GM19324 (cell line): ENCODE measurements around the gene GDPGP1.
"Not testable (repeated sequence)": the region's sequence is repeated elsewhere in the genome, so short reads cannot be mapped to it uniquely, and the experiment has no call there.

ENCODE experiments used
- ATAC-seq: cut with Tn5 transposase; IDR thresholded peaks from one replicate; pipeline ENCODE4 v1.9.1; 2021; ENCODE audit warnings: mild to moderate bottlenecking, moderate library complexity; ENCODE audit not compliant: unreplicated experiment, low FRiP score

GDPGP1 gene

GRCh38 chr15:90257776-90258175, 23.8 kb downstream of the GDPGP1 start:
- no peak for ATAC-seq

- ATAC-seq = no peak
Measured at GRCh38 chr15:90259524-90259923, 25.5 kb downstream of the GDPGP1 start.

DNA sequence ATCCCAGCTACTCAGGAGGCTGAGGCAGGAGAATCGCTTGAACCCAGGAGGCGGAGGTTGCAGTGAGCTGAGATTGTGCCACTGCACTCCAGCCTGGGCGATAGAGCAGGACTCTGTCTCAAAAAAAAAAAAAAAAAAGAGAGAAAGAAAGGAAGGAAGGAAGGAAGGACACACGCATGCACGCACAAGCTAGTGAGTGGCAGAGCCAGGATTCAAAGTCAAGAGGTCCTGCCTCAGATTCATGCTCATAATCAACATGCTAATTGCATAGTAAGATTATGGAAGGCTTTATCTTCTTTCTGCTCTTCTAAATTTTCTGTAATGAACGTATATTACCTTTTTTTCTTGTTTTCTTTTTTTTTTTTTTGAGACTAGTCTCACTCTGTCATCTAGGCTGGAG, 26.7 kb downstream of the GDPGP1 start:
- ATAC-seq = not testable (repeated sequence)

DNA sequence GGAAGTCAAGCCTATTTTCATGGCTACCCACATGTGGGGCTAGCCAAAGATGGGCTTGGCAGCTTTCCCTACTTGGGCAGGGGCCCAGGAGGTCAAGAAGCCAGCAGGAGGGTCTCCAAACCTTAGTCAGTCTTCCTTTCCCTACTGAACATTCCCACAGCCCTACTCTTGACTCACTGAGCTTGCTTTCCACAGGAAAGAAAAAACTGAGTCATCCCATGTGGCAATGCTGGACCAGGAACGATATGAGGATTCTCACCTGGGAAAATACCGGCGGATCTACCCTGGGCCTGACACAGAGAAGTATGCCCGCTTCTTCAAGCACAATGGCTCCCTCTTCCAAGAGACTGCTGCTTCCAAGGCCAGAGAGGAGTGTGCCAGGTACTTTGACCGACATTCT, 27.8 kb downstream of the GDPGP1 start:
- no peak for ATAC-seq

DNA sequence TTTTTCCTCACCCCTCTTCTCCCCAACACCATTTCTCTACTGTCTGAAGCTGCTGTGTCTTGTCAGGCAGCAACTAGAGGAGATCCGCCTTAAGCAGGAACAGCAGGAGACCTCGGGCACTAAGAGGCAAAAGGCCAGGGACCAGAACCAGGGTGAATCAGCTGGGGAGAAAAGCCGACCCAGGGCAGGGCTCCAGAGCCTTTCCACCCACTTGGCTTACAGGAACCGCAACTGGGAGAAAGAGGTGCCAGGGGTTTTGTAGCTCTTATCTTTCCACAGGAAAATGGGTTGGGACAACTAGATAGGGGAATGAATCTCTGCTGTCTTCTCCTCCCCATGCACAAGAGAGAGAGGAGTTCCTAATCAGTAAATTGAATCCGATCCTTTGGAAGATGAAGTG, 28.4 kb downstream of the GDPGP1 start:
- no peak for ATAC-seq

GRCh38 chr15:90264671-90265070, 30.7 kb downstream of the GDPGP1 start:
- ATAC-seq = no peak

DNA sequence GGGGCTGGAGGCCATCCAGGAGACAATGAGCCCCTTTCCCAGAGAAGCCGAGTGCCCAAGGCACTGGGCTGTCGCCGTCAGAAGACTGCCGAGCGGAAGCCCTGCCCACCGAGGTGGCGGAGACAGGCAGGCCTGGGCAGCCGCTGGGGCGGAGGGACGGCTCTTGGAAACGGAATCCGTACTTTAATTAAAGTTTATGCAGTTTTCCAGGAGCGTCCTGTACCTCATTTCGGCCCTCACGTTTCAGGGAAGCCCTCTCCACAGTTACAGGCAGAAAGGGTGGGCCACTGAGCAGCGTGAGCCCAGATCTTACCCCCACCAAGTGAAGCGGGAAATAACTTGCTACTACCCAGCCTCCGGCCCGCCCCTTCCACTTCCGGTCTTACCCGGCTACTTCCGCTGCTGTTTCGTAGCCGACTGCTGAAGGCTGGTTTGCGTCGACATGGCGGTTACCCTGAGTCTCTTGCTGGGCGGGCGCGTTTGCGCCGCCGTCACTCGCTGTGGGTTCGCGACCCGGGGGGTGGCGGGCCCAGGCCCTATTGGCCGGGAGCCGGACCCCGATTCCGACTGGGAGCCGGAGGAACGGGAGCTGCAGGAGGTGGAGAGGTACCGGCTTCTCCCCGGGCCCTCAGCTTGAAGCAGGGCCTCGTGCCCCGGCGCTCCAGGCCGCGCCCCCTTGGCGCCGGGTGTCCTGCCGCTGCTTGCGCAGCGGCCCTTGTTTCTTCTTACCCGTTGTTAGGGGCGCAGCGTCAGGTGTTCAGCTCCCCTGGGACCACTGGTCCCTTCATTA, 31.5 kb downstream of the GDPGP1 start, which contains the start of gene NGRN:
Gene NGRN, plus strand, starts transcription at position 402 of the 790 bp plus-strand sequence. Its CDS starts 41 bp downstream, at position 443.
- peak; percentile 89 for ATAC-seq

GRCh38 chr15:90266061-90266431, 32.0 kb downstream of the GDPGP1 start:
- peak; percentile 27 for ATAC-seq

GRCh38 chr15:90266485-90266884, 32.5 kb downstream of the GDPGP1 start:
- no peak for ATAC-seq

GRCh38 chr15:90268415-90268814, 34.4 kb downstream of the GDPGP1 start:
- no peak for ATAC-seq

- ATAC-seq = no peak
Measured at GRCh38 chr15:90270502-90271150, 36.6 kb downstream of the GDPGP1 start.

DNA sequence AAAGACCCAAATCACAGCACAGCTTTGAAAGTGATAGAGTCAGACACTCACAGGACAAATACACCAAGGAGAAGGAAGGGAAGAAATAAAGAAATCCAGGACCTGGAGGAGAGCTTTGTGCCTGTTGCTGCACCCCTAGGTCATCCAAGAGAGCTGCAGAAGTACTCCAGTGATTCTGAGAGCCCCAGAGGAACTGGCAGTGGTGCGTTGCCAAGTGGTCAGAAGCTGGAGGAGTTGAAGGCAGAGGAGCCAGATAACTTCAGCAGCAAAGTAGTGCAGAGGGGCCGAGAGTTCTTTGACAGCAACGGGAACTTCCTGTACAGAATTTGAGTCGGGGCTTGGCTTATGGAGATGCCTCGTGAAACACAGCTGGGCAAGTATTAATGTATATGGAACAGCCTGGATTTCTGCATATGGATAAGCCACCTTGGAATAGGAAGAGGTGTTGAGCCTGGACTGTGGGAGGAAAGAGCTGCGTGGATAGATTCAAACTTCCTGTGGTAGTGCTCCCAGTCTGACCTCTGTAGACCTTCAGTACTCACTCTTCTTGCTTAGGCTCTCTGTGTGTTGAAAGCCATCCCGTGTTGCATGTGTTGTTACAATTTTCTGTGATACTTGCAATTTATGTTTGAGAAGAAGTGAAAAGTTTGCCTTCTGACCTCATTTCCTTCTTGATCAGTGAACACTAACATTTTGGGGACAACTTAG, 37.6 kb downstream of the GDPGP1 start:
- no peak for ATAC-seq

DNA sequence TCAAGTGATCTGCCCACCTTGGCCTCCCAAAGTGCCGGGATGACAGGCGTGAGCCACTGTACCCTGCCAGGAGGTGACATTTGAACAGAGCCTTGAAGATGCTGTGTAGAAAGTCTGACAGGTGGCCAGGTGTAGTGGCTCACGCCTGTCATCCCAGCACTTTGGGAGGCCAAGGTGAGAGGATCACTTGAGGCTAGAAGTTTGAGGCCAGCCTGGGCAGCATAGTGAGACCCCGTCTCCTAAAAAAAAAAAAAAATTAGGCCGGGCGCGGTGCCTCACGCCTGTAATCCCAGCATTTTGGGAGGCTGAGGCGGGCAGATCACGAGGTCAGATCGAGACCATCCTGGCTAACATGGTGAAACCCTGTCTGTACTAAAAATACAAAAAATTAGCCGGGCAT, 44.5 kb downstream of the GDPGP1 start:
- not testable (repeated sequence) for ATAC-seq

GRCh38 chr15:90280743-90281142, 46.7 kb downstream of the GDPGP1 start:
- not testable (repeated sequence) for ATAC-seq

- ATAC-seq = not testable (repeated sequence)
Measured at GRCh38 chr15:90281637-90282036, 47.6 kb downstream of the GDPGP1 start.

GRCh38 chr15:90286678-90287077, 52.7 kb downstream of the GDPGP1 start:
- no peak for ATAC-seq

DNA sequence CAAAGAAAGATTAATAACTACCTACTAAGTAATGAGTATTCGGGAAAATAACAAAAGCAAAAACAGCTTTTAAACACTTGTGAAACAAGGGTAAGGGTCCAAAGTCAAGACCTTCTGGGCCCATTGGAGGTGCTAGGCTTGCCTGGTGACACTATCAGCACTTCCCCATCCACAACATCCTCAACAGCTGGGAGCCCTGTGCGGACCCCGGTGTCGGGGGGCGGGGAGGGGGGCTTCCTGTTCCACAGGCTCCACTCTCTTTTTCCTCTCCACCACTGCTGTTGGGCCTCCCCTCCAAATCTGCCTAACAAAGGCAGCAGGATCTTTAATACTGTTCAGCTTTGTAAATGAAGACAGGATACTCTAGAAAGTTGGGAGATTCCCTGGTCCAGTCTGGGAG, 53.1 kb downstream of the GDPGP1 start:
- no peak for ATAC-seq

GRCh38 chr15:90287946-90288345, 53.9 kb downstream of the GDPGP1 start:
- ATAC-seq = no peak

GRCh38 chr15:90291679-90292356, 57.8 kb downstream of the GDPGP1 start:
- no peak for ATAC-seq

GRCh38 chr15:90293040-90293810, 59.2 kb downstream of the GDPGP1 start:
- ATAC-seq = not testable (repeated sequence)
